Suppressor macrophage (primary cell): ENCODE measurements around the gene FBXO27.
"Not testable (repeated sequence)": the region's sequence is repeated elsewhere in the genome, so short reads cannot be mapped to it uniquely, and the experiment has no call there.

Experiments used
- DNase-seq, 4 experiments: peaks; one replicate each; pipeline ENCODE4 v3.0.0-alpha.2; 2020 to 2022
- total RNA-seq, 17 experiments: gene quantifications; one replicate each; lab custom pipeline; 2026; ENCODE audit warnings: mixed read lengths in 6 of 17, inconsistent platforms in 3 of 17; lab: John Stamatoyannopoulos, UW

FBXO27 gene
- total RNA-seq: 0 to 1.1 (median 0.05) reads per million in 17 experiments

GRCh38 chr19:39032063-39032918, at the start of gene FBXO27:
FBXO27 (minus strand) TSS chr19:39032549; CDS start chr19:39032227, 322 bp downstream.
- no peak for DNase-seq

GRCh38 chr19:39080431-39080830, 48.1 kb upstream of the FBXO27 start:
- DNase-seq: no peak

GRCh38 chr19:39078436-39079200, 46.3 kb upstream of the FBXO27 start:
- DNase-seq: no peak

GRCh38 chr19:39077323-39077722, 45.0 kb upstream of the FBXO27 start:
- no peak for DNase-seq

GRCh38 chr19:39074942-39075341, 42.6 kb upstream of the FBXO27 start:
- DNase-seq: no peak

GRCh38 chr19:39074205-39074692, 41.9 kb upstream of the FBXO27 start:
- no peak for DNase-seq

GRCh38 chr19:39070888-39071287, 38.5 kb upstream of the FBXO27 start:
- no peak for DNase-seq

- DNase-seq: not testable (repeated sequence)
These were observed 35.9 kb upstream of the FBXO27 start for GRCh38 chr19:39068259-39068658.

- DNase-seq: no peak
These were observed 34.8 kb upstream of the FBXO27 start for GRCh38 chr19:39067104-39067503.

GRCh38 chr19:39065928-39066327, 33.6 kb upstream of the FBXO27 start:
- DNase-seq: no peak

GRCh38 chr19:39064405-39064804, 32.1 kb upstream of the FBXO27 start:
- no peak for DNase-seq

GRCh38 chr19:39060171-39060570, 27.8 kb upstream of the FBXO27 start:
- DNase-seq: no peak

- DNase-seq: no peak
These were observed 27.0 kb upstream of the FBXO27 start for GRCh38 chr19:39059302-39059701.

- DNase-seq: no peak
These were observed 25.3 kb upstream of the FBXO27 start for GRCh38 chr19:39057615-39058014.

GRCh38 chr19:39054091-39054470, 21.7 kb upstream of the FBXO27 start:
- no peak for DNase-seq

GRCh38 chr19:39053276-39054090, 21.1 kb upstream of the FBXO27 start:
- no peak for DNase-seq

GRCh38 chr19:39052846-39053245, 20.5 kb upstream of the FBXO27 start:
- no peak for DNase-seq

GRCh38 chr19:39052243-39052746, 19.9 kb upstream of the FBXO27 start:
- DNase-seq: peak; percentile 60 to 85 (median 70)

- no peak for DNase-seq
These were observed 14.7 kb upstream of the FBXO27 start for GRCh38 chr19:39047073-39047472.

- DNase-seq: no peak
These were observed 13.9 kb upstream of the FBXO27 start for GRCh38 chr19:39046037-39046821.

- no peak for DNase-seq
These were observed 13.2 kb upstream of the FBXO27 start for GRCh38 chr19:39045506-39045905.

GRCh38 chr19:39038098-39038497, 5.7 kb upstream of the FBXO27 start:
- DNase-seq: peak; percentile 53 to 72 (median 66)
